Measurements from ENCODE around the gene ABCD1. TPM values are rescaled to one million over a fixed set of nuclear protein-coding genes. Genes with fewer than 3 reads are reported as not detected.
"Not testable (repeated sequence)": the region's sequence is repeated elsewhere in the genome, so short reads cannot be mapped to it uniquely, and the experiment has no call there.

ABCD1 gene
- polyA plus RNA-seq (2011; rRNA removed) (4.3 and 9.2 TPM in 2 replicates), polyA minus RNA-seq (2011; rRNA and poly(A)+ RNA removed) (6.6 and 8.2 TPM in 2 replicates)

DNA sequence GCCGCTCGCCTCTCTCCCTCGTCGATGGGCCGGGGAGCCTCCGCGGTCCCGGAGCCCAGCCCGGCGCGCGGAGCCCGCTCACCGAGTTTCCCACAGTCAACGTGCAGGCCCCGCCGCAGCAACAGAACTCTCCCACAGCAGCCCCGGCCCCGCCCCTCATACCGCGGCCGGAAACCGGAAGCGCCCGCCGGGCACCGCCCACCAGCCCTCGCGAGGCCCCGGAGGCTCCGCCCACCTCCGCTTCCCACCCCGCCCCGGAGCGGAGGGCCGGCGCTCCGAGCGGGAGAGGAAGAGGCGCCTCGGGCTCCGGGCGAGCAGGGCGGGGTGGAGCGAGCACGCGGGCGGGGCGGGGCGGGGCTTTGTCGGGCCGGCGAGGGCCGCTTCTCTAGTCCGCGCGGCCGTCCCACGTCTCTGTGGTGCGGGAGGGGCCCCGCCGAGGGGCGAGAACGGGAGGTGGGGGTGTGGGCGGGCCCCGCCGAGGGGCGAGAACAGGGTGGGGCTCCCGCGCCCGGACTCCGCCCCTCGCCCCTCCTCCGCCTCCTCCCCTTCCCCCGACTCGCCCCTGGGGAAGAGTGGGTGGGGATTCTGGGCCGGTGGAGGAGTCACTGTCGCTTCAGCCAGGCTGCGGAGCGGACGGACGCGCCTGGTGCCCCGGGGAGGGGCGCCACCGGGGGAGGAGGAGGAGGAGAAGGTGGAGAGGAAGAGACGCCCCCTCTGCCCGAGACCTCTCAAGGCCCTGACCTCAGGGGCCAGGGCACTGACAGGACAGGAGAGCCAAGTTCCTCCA is at the start of gene ABCD1, which contains the start of gene BCAP31:
Gene ABCD1 (plus strand): TSS at position 605 of the 787 bp plus-strand sequence. CDS start 411 bp downstream, outside the sequence.
Gene BCAP31 (minus strand): TSS at position 136 of the 787 bp plus-strand sequence. CDS start 1,143 bp downstream, outside the sequence.
- no peak for TF ChIP-seq CTCF (IDR thresholded peaks at IDR 0.05; ENCODE audit: insufficient read depth, low read depth, low read length)
- no peaks in the 10 kb centered on the region for H3K27me3 ChIP-seq (ENCODE audit: control insufficient read depth, insufficient read depth, low read length)
- H3K4me3 ChIP-seq (ENCODE audit: low read depth, low read length), result peak within 1 kb of the TSS; percentile 70
- ChIA-PET CTCF (no interaction called here), POLR2A (interaction anchor here (0.6 kb wide), 1 partner anchor 816 kb away, joined by 7 read pairs; no protein-coding TSS in a partner anchor)
- DNase-seq (ENCODE audit: low read depth), result peak; percentile 28
- H3K36me3 ChIP-seq (ENCODE audit: control insufficient read depth, insufficient read depth, low read length), result peaks cover 8% of the 10 kb centered on the region

DNA sequence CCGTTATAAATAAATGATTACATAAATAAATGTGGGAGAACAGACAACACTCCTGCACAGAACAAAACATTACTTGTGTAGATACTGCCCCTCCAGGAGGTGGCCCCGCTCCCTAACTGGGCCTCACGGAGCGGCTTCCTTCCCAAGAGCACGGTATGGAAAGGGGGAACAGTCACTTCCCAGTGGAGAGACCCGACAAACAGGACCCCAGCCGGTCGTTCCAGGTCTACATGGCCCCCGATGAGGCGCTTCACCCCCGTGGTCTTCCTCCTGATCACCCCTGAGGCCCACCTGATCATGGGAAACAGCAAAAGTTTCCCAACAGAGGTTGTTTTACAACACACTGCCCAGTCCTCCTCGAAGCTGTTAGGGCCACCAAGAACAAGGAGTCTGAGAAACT is 43.5 kb upstream of the ABCD1 start:
- Histone ChIP-seq H3K27me3 (ENCODE audit: control insufficient read depth, insufficient read depth, low read length) (no peaks in the 10 kb centered on the region), H3K36me3 (ENCODE audit: control insufficient read depth, insufficient read depth, low read length) (no peaks in the 10 kb centered on the region), H3K4me3 (ENCODE audit: low read depth, low read length) (no peak overlapping the region)
- no peak for DNase-seq (ENCODE audit: low read depth)
- no peak for TF ChIP-seq CTCF (IDR thresholded peaks at IDR 0.05; ENCODE audit: insufficient read depth, low read depth, low read length)
- POLR2A ChIA-PET, result no interaction called here
- CTCF ChIA-PET, result interaction anchor here (4.0 kb wide), 1 partner anchor 13 kb away, joined by 23 read pairs; no protein-coding TSS in a partner anchor

GRCh38 chrX:153683486-153683885 is 41.2 kb upstream of the ABCD1 start:
- CTCF ChIA-PET, result interaction anchor here (4.0 kb wide), 1 partner anchor 15 kb away, joined by 23 read pairs; no protein-coding TSS in a partner anchor
- DNase-seq (ENCODE audit: low read depth); POLR2A ChIA-PET; H3K36me3 ChIP-seq (ENCODE audit: control insufficient read depth, insufficient read depth, low read length); H3K27me3 ChIP-seq (ENCODE audit: control insufficient read depth, insufficient read depth, low read length); H3K4me3 ChIP-seq (ENCODE audit: low read depth, low read length): not testable (repeated sequence)

DNA sequence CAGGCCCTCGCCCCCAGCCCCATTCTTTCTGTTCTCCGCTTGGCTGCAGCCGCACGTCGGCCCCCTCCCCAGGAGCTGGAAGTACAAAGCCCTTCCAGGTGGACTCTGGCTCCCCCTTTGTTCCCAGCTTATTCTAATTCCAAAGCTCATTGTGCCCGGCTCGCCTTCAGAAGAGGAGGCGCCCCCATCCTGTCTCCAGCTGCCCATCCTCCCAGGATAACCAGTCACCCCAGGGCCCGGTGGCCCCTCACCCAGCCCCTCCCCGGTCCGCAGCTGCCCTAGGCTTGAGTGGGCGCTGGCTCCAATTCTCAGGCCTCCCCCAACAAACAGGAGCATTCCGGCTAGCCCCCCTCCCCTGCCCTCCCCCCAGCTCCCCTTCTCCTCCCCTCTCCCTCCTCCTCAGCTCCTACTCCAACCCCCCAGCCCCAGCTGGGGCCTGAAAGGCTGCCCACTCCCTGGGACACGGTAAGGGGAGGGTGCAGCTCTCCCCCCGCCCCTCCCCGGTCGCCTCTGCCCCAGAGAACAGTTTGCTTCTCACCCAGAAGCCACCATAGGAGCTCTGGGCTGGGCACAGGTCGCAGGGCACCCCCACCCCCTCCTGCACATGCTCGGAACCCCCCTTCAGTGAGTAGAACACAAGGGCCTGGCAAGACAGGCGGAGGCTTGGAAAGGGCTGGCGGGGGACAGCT is 40.0 kb upstream of the ABCD1 start:
- DNase-seq (ENCODE audit: low read depth), result no peak
- Histone ChIP-seq H3K36me3 (ENCODE audit: control insufficient read depth, insufficient read depth, low read length) (no peaks in the 10 kb centered on the region), H3K4me3 (ENCODE audit: low read depth, low read length) (no peak overlapping the region), H3K27me3 (ENCODE audit: control insufficient read depth, insufficient read depth, low read length) (no peaks in the 10 kb centered on the region)
- CTCF ChIA-PET, result interaction anchor here (0.7 to 4.0 kb wide), 2 partner anchors 16 to 19 kb away, joined by 3 to 23 read pairs; no protein-coding TSS in a partner anchor
- no peak for TF ChIP-seq CTCF (IDR thresholded peaks at IDR 0.05; ENCODE audit: insufficient read depth, low read depth, low read length)
- POLR2A ChIA-PET, result no interaction called here

DNA sequence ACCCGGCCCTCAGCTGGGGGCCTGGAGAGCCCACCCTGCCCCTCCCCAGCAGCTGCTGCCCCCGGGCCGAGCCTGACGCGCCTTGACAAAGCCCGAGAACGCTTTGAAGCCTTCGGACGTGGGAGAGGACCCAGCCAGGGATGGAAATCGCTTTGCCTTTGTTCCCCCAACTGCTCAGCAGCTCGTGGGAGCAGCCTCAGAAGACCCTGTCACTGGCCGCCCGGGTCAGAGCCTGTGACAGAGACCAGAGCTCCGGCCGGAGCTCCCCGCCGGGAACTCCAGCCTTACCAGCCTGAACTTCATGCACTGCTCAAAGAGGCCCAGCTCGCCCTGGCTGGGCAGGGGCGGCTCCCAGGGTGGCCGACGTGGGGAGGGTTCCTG is 39.5 kb upstream of the ABCD1 start:
- Histone ChIP-seq H3K4me3 (ENCODE audit: low read depth, low read length) (no peak overlapping the region), H3K27me3 (ENCODE audit: control insufficient read depth, insufficient read depth, low read length) (no peaks in the 10 kb centered on the region), H3K36me3 (ENCODE audit: control insufficient read depth, insufficient read depth, low read length) (no peaks in the 10 kb centered on the region)
- no peak for DNase-seq (ENCODE audit: low read depth)
- no peak for TF ChIP-seq CTCF (IDR thresholded peaks at IDR 0.05; ENCODE audit: insufficient read depth, low read depth, low read length)
- CTCF ChIA-PET, result interaction anchor here (4.0 kb wide), 1 partner anchor 17 kb away, joined by 23 read pairs; no protein-coding TSS in a partner anchor
- POLR2A ChIA-PET, result no interaction called here
